Heart left ventricle (tissue), 13 donors: ENCODE data around the gene GDF10.

ENCODE experiments used
- CTCF ChIP-seq, 12 donors: fragments of 200-600 bp; sonication (generic) in 4 of 12; IDR thresholded peaks; one replicate each; pipeline versions ENCODE4 v1.5.0 to v1.8.0; 2018 to 2022; ENCODE audit warnings: antibody characterized with exemption in 12 of 12, mild to moderate bottlenecking in 5 of 12
- POLR2A ChIP-seq, 2 donors: fragments of 450-650 bp; IDR thresholded peaks; one replicate each; pipeline ENCODE4 v1.6.1; 2017; ENCODE audit warnings: antibody characterized with exemption in 2 of 2, mild to moderate bottlenecking in 2 of 2, moderate library complexity in 2 of 2
- donor health status: ischemic (EF 13 %, LVEDD 7.1; RV severe dilation, severe dysfunction).
- donor health status: DM: no; HTN: yes; CAD: no.
- donor health status: DM: no; HTN: no; CAD: no.
- donor health status: ischemic (EF 25% LVEDD 6.9; RV normal size, moderate dysfunction).
- donor health status: ischemic (EF 25% LVEDD 5.7; RV mildly dilated, moderate dysfunction).
- donor health status: ischemic (EF 35%, LVEDD 5.7; RV mildly dilated, moderate dysfunction).
- donor health status: nonischemic (EF 11% LVEDD 7.7; RV severe dilation, severe dysfunction).
- donor health status: DM: yes; HTN: yes; CAD: no.
- donor health status: PGD.
- donor health status: ischemic (EF 29% LVEDD 5.4; RV normal size, mild dysfunction).
- donor health status: nonischemic (EF 23%, LVEDD 6.1; RV moderate dilation, normal function).

DNA sequence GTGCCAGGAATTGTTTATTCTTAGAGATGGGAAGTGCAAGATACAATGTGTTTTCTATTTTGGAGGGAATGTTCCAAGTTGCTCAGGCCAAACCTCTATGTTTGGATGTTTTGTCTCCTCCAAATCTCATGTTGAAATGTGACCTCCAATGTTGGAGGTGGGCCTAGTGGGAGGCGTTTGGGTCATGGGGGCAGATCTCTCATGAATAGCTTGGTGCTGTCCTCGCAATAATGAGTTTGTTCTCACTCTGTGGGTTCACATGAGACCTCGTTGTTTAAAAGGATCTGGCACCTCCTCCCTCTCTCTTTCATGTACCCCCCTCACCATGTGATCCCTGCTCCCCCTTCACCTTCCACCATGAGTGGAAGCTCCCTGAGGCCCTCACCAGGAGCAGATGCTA lies 8.3 kb upstream of the GDF10 start:
- no peak for TF ChIP-seq CTCF (IDR thresholded peaks at IDR 0.05)
- no peak for TF ChIP-seq POLR2A (IDR thresholded peaks at IDR 0.05)
